WTC11 (cell line): ENCODE data around the gene EML2. TPM values are rescaled to one million over a fixed set of nuclear protein-coding genes. Genes with fewer than 3 reads are reported as not detected.

Experiments used
- ATAC-seq: fragments of 200-7000 bp; cut with Tn5 transposase; 2 replicates; pipeline ENCODE4 v1.10.0; 2021; ENCODE audit warnings: mild to moderate bottlenecking, moderate library complexity
- CTCF ChIA-PET: fragments of 300-600 bp; sonication (Branson Sonifier 250); formaldehyde crosslinking; loops from one replicate; lab custom pipeline; 2021; ENCODE audit warnings: antibody characterized with exemption; lab: Charles Lee
- POLR2A ChIA-PET: fragments of 350-600 bp; sonication (Branson Sonifier 250); formaldehyde crosslinking; loops from one replicate; lab custom pipeline; 2021; ENCODE audit warnings: antibody characterized with exemption; lab: Charles Lee
- DNase-seq: peaks from one replicate; pipeline ENCODE4 v3.0.0; 2021; ENCODE audit warnings: low spot score
- H3K27ac Mint-ChIP-seq: 2 replicates; pipeline ENCODE4 v1.8.0; 2021; ENCODE audit warnings: mixed read lengths
- H3K27me3 Mint-ChIP-seq: 2 replicates; pipeline ENCODE4 v1.8.0; 2021; ENCODE audit warnings: low read depth, mild to moderate bottlenecking, moderate library complexity, mixed read lengths
- H3K36me3 Mint-ChIP-seq: 2 replicates; pipeline ENCODE4 v1.8.0; 2021; ENCODE audit warnings: mixed read lengths
- H3K4me1 Mint-ChIP-seq: 2 replicates; pipeline ENCODE4 v1.8.0; 2022; ENCODE audit warnings: mixed read lengths
- H3K4me3 Mint-ChIP-seq: 2 replicates; pipeline ENCODE4 v1.8.0; 2021; ENCODE audit warnings: mild to moderate bottlenecking, moderate library complexity, mixed read lengths
- H3K9me3 Mint-ChIP-seq: 2 replicates; pipeline ENCODE4 v1.8.0; 2021; ENCODE audit warnings: mixed read lengths
- ATF1 ChIP-seq: sonication (generic); formaldehyde crosslinking; IDR thresholded peaks from 2 replicates; pipeline ENCODE4 v1.8.1; 2023; ENCODE audit warnings: mild to moderate bottlenecking, moderate library complexity, missing genetic modification reagents
- CBFB ChIP-seq: sonication (generic); formaldehyde crosslinking; IDR thresholded peaks from 2 replicates; pipeline ENCODE4 v1.8.1; 2022; ENCODE audit warnings: mild to moderate bottlenecking, low read depth, missing genetic modification reagents
- ELF4 ChIP-seq: sonication (generic); formaldehyde crosslinking; IDR thresholded peaks from 2 replicates; pipeline ENCODE4 v1.8.1; 2022; ENCODE audit warnings: low read depth, mild to moderate bottlenecking, moderate library complexity, missing genetic modification reagents
- ESRRA ChIP-seq: sonication (generic); formaldehyde crosslinking; IDR thresholded peaks from 2 replicates; pipeline ENCODE4 v1.8.1; 2022; ENCODE audit warnings: mild to moderate bottlenecking, missing genetic modification reagents, borderline replicate concordance
- FOXJ3 ChIP-seq: sonication (generic); formaldehyde crosslinking; IDR thresholded peaks from 2 replicates; pipeline ENCODE4 v1.9.0; 2021; ENCODE audit warnings: missing genetic modification reagents, mild to moderate bottlenecking, borderline replicate concordance
- FOXK1 ChIP-seq: sonication (generic); formaldehyde crosslinking; IDR thresholded peaks from 2 replicates; pipeline ENCODE4 v1.8.0; 2022; ENCODE audit warnings: mild to moderate bottlenecking, moderate library complexity, missing genetic modification reagents
- FOXP1 ChIP-seq: sonication (generic); formaldehyde crosslinking; IDR thresholded peaks from 2 replicates; pipeline ENCODE4 v1.8.0; 2022; ENCODE audit warnings: missing genetic modification reagents, mild to moderate bottlenecking, moderate library complexity, borderline replicate concordance
- GRHL2 ChIP-seq: fragments of 250-450 bp; sonication (Bioruptor Pico); IDR thresholded peaks from 2 replicates; pipeline ENCODE4 v1.8.0; 2022; ENCODE audit warnings: mild to moderate bottlenecking, moderate library complexity; ENCODE audit not compliant: insufficient replicate concordance, severe bottlenecking
- GTF2I ChIP-seq: fragments of 250-450 bp; sonication (Bioruptor Pico); conservative IDR thresholded peaks from 2 replicates; pipeline ENCODE4 v1.4.0; 2021; ENCODE audit warnings: mild to moderate bottlenecking
- HMGA2 ChIP-seq: fragments of 250-450 bp; sonication (Bioruptor Pico); IDR thresholded peaks from 2 replicates; pipeline ENCODE4 v1.4.0; 2021; ENCODE audit warnings: mild to moderate bottlenecking, moderate library complexity
- JUN ChIP-seq: sonication (generic); formaldehyde crosslinking; IDR thresholded peaks from 2 replicates; pipeline ENCODE4 v1.8.0; 2023; ENCODE audit warnings: mild to moderate bottlenecking, missing genetic modification reagents
- KAT7 ChIP-seq: sonication (generic); formaldehyde crosslinking; IDR thresholded peaks from 2 replicates; pipeline ENCODE4 v1.8.1; 2023; ENCODE audit warnings: missing genetic modification reagents, mild to moderate bottlenecking, borderline replicate concordance
- NR2C2 ChIP-seq: sonication (generic); formaldehyde crosslinking; IDR thresholded peaks from 2 replicates; pipeline ENCODE4 v1.8.0; 2022; ENCODE audit warnings: mild to moderate bottlenecking, missing genetic modification reagents
- NR3C1 ChIP-seq: sonication (generic); formaldehyde crosslinking; conservative IDR thresholded peaks from 2 replicates; pipeline ENCODE4 v1.8.1; 2023; ENCODE audit warnings: low read depth, mild to moderate bottlenecking, missing genetic modification reagents
- PRRX2 ChIP-seq: fragments of 250-450 bp; sonication (Bioruptor Pico); IDR thresholded peaks from 2 replicates; pipeline ENCODE4 v1.8.0; 2021; ENCODE audit warnings: mild to moderate bottlenecking
- TEAD1 ChIP-seq: sonication (generic); formaldehyde crosslinking; IDR thresholded peaks from 2 replicates; pipeline ENCODE4 v1.8.0; 2022; ENCODE audit warnings: mild to moderate bottlenecking, missing genetic modification reagents
- TEAD4 ChIP-seq: sonication (generic); formaldehyde crosslinking; IDR thresholded peaks from 2 replicates; pipeline ENCODE4 v1.8.0; 2022; ENCODE audit warnings: mild to moderate bottlenecking, missing genetic modification reagents
- ZNF219 ChIP-seq: sonication (generic); formaldehyde crosslinking; IDR thresholded peaks from 2 replicates; pipeline ENCODE4 v1.8.0; 2023; ENCODE audit warnings: missing genetic modification reagents, mild to moderate bottlenecking, borderline replicate concordance
- ZNF416 ChIP-seq: fragments of 250-450 bp; sonication (Bioruptor Pico); IDR thresholded peaks from 2 replicates; pipeline ENCODE4 v1.9.0; 2021; ENCODE audit warnings: mild to moderate bottlenecking, inconsistent platforms
- ZNF423 ChIP-seq: fragments of 250-450 bp; sonication (Bioruptor Pico); IDR thresholded peaks from 2 replicates; pipeline ENCODE4 v2.1.2; 2022; ENCODE audit warnings: mild to moderate bottlenecking, moderate library complexity
- total RNA-seq: library from RNA; stranded (reverse); gene quantifications from 3 replicates; pipeline ENCODE4 v1.2.3, GENCODE V29; 2021
- TF ChIP-seq, protein P1 (sequence below): sonication (generic); formaldehyde crosslinking; IDR thresholded peaks from 2 replicates; pipeline ENCODE4 v1.8.1; 2023; ENCODE audit warnings: mild to moderate bottlenecking, missing genetic modification reagents
- TF ChIP-seq, protein P2 (sequence below): sonication (generic); formaldehyde crosslinking; IDR thresholded peaks from 2 replicates; pipeline ENCODE4 v1.8.1; 2022; ENCODE audit warnings: low read depth, missing genetic modification reagents, borderline replicate concordance
- TF ChIP-seq, protein P3 (sequence below): fragments of 250-450 bp; sonication (Bioruptor Pico); IDR thresholded peaks from 2 replicates; pipeline ENCODE4 v1.9.0; 2021; ENCODE audit warnings: moderate library complexity, mild to moderate bottlenecking, inconsistent platforms, borderline replicate concordance
- TF ChIP-seq, protein P4 (sequence below): sonication (generic); formaldehyde crosslinking; IDR thresholded peaks from 2 replicates; pipeline ENCODE4 v1.8.0; 2023; ENCODE audit warnings: missing genetic modification reagents, mild to moderate bottlenecking, borderline replicate concordance
- TF ChIP-seq, protein P5 (sequence below): fragments of 250-450 bp; sonication (Bioruptor Pico); IDR thresholded peaks from 2 replicates; pipeline ENCODE4 v2.1.2; 2022; ENCODE audit warnings: mild to moderate bottlenecking, moderate library complexity
- TF ChIP-seq, protein P6 (sequence below): fragments of 250-450 bp; sonication (Bioruptor Pico); IDR thresholded peaks from 2 replicates; pipeline ENCODE4 v1.9.0; 2021; ENCODE audit warnings: mild to moderate bottlenecking
- TF ChIP-seq, protein P7 (sequence below): sonication (generic); formaldehyde crosslinking; IDR thresholded peaks from 2 replicates; pipeline ENCODE4 v1.8.0; 2023; ENCODE audit warnings: mild to moderate bottlenecking, missing genetic modification reagents

The EML2 gene
- total RNA-seq, 1 experiment from 2014 or later, result 63.3 TPM

DNA sequence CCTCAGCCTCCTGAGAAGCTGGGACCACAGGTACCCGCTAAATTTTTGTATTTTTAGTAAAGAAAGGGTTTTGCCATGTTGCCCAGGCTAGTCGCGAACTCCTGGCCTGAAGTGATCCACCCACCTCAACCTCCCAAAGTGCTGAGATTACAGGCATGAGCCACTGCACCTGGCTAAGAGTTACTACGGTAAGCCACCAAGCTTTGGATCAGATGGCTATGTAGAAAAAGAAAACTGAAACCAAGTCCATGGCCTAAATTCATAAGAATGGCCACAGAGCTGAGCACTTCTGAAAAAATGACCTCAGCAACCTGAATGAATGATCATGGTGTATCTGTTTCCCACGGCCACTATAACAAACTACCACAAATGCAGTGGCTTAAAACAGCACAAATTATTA lies 64.0 kb downstream of the EML2 start (continued):
- TF ChIP-seq, protein P1, sequence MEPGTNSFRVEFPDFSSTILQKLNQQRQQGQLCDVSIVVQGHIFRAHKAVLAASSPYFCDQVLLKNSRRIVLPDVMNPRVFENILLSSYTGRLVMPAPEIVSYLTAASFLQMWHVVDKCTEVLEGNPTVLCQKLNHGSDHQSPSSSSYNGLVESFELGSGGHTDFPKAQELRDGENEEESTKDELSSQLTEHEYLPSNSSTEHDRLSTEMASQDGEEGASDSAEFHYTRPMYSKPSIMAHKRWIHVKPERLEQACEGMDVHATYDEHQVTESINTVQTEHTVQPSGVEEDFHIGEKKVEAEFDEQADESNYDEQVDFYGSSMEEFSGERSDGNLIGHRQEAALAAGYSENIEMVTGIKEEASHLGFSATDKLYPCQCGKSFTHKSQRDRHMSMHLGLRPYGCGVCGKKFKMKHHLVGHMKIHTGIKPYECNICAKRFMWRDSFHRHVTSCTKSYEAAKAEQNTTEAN (CRISPR knock-in tag), result no peak
- no peak for TF ChIP-seq GTF2I (CRISPR knock-in tag)
- TF ChIP-seq, protein P2, sequence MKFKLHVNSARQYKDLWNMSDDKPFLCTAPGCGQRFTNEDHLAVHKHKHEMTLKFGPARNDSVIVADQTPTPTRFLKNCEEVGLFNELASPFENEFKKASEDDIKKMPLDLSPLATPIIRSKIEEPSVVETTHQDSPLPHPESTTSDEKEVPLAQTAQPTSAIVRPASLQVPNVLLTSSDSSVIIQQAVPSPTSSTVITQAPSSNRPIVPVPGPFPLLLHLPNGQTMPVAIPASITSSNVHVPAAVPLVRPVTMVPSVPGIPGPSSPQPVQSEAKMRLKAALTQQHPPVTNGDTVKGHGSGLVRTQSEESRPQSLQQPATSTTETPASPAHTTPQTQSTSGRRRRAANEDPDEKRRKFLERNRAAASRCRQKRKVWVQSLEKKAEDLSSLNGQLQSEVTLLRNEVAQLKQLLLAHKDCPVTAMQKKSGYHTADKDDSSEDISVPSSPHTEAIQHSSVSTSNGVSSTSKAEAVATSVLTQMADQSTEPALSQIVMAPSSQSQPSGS, result no peak
- TF ChIP-seq ZNF416 (CRISPR knock-in tag), result no peak
- TF ChIP-seq, protein P3, sequence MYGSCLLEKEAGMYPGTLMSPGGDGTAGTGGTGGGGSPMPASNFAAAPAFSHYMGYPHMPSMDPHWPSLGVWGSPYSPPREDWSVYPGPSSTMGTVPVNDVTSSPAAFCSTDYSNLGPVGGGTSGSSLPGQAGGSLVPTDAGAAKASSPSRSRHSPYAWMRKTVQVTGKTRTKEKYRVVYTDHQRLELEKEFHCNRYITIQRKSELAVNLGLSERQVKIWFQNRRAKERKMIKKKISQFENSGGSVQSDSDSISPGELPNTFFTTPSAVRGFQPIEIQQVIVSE (CRISPR knock-in tag), result no peak
- TF ChIP-seq, protein P4, sequence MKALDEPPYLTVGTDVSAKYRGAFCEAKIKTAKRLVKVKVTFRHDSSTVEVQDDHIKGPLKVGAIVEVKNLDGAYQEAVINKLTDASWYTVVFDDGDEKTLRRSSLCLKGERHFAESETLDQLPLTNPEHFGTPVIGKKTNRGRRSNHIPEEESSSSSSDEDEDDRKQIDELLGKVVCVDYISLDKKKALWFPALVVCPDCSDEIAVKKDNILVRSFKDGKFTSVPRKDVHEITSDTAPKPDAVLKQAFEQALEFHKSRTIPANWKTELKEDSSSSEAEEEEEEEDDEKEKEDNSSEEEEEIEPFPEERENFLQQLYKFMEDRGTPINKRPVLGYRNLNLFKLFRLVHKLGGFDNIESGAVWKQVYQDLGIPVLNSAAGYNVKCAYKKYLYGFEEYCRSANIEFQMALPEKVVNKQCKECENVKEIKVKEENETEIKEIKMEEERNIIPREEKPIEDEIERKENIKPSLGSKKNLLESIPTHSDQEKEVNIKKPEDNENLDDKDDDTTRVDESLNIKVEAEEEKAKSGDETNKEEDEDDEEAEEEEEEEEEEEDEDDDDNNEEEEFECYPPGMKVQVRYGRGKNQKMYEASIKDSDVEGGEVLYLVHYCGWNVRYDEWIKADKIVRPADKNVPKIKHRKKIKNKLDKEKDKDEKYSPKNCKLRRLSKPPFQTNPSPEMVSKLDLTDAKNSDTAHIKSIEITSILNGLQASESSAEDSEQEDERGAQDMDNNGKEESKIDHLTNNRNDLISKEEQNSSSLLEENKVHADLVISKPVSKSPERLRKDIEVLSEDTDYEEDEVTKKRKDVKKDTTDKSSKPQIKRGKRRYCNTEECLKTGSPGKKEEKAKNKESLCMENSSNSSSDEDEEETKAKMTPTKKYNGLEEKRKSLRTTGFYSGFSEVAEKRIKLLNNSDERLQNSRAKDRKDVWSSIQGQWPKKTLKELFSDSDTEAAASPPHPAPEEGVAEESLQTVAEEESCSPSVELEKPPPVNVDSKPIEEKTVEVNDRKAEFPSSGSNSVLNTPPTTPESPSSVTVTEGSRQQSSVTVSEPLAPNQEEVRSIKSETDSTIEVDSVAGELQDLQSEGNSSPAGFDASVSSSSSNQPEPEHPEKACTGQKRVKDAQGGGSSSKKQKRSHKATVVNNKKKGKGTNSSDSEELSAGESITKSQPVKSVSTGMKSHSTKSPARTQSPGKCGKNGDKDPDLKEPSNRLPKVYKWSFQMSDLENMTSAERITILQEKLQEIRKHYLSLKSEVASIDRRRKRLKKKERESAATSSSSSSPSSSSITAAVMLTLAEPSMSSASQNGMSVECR (CRISPR knock-in tag), result no peak
- TF ChIP-seq JUN (CRISPR knock-in tag), result no peak
- TF ChIP-seq GRHL2, result no peak
- no peak for TF ChIP-seq KAT7 (CRISPR knock-in tag)
- TF ChIP-seq, all 79 proteins: peak for 0

DNA sequence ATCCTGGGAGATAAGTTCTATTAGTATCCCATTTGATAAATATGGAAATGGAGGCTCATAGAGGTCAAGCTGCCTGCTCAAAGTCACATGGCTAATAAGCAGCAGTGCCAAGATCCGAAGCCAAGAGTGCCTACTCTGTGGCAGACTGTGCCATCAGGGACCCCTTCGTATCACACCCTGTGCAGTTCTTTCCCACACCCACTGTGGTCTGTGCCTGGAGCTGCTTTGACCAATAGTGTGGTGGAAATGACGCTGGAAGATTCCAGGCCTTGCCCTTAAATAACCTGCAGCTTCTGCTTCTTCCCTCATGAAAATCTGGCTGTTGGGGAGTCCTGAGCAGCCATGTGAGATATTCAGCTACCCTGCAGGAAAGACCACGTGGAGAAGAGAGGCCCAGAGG lies 64.7 kb downstream of the EML2 start:
- ChIA-PET POLR2A (no interaction called here), CTCF (interaction anchor here (0.6 to 1.9 kb wide), 3 partner anchors 16 to 208 kb away, joined by 5 to 8 read pairs (median 6); partner anchors contain the start of gene DMPK)
- Mint-ChIP-seq H3K9me3 (no peaks in the 10 kb centered on the region), H3K27me3 (no peaks in the 10 kb centered on the region), H3K4me1 (peaks cover 27% of the 10 kb centered on the region), H3K27ac (no peak overlapping the region), H3K36me3 (no peaks in the 10 kb centered on the region), H3K4me3 (no peak overlapping the region)
- DNase-seq, result no peak
- no peak for ATAC-seq
- TF ChIP-seq, protein P5, sequence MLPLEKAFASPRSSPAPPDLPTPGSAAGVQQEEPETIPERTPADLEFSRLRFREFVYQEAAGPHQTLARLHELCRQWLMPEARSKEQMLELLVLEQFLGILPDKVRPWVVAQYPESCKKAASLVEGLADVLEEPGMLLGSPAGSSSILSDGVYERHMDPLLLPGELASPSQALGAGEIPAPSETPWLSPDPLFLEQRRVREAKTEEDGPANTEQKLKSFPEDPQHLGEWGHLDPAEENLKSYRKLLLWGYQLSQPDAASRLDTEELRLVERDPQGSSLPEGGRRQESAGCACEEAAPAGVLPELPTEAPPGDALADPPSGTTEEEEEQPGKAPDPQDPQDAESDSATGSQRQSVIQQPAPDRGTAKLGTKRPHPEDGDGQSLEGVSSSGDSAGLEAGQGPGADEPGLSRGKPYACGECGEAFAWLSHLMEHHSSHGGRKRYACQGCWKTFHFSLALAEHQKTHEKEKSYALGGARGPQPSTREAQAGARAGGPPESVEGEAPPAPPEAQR (CRISPR knock-in tag), result no peak
- TF ChIP-seq HMGA2 (CRISPR knock-in tag) (no peak), FOXP1 (CRISPR knock-in tag) (no peak), ELF4 (CRISPR knock-in tag) (no peak), PRRX2 (no peak), CBFB (no peak), FOXJ3 (CRISPR knock-in tag) (no peak), FOXK1 (CRISPR knock-in tag) (no peak), ATF1 (CRISPR knock-in tag) (no peak), ESRRA (no peak), TEAD1 (no peak), ZNF423 (no peak), NR2C2 (CRISPR knock-in tag) (no peak), NR3C1 (CRISPR knock-in tag) (no peak), TEAD4 (no peak), ZNF219 (CRISPR knock-in tag) (no peak)
- TF ChIP-seq, protein P6, sequence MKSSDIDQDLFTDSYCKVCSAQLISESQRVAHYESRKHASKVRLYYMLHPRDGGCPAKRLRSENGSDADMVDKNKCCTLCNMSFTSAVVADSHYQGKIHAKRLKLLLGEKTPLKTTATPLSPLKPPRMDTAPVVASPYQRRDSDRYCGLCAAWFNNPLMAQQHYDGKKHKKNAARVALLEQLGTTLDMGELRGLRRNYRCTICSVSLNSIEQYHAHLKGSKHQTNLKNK, result no peak
- TF ChIP-seq, protein P7, sequence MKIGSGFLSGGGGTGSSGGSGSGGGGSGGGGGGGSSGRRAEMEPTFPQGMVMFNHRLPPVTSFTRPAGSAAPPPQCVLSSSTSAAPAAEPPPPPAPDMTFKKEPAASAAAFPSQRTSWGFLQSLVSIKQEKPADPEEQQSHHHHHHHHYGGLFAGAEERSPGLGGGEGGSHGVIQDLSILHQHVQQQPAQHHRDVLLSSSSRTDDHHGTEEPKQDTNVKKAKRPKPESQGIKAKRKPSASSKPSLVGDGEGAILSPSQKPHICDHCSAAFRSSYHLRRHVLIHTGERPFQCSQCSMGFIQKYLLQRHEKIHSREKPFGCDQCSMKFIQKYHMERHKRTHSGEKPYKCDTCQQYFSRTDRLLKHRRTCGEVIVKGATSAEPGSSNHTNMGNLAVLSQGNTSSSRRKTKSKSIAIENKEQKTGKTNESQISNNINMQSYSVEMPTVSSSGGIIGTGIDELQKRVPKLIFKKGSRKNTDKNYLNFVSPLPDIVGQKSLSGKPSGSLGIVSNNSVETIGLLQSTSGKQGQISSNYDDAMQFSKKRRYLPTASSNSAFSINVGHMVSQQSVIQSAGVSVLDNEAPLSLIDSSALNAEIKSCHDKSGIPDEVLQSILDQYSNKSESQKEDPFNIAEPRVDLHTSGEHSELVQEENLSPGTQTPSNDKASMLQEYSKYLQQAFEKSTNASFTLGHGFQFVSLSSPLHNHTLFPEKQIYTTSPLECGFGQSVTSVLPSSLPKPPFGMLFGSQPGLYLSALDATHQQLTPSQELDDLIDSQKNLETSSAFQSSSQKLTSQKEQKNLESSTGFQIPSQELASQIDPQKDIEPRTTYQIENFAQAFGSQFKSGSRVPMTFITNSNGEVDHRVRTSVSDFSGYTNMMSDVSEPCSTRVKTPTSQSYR (CRISPR knock-in tag), result no peak
